Mesenteric fat pad (tissue), 1 donor: ENCODE results near the gene FGR. TPM values are rescaled to one million over a fixed set of nuclear protein-coding genes. Genes with fewer than 3 reads are reported as not detected.

ENCODE experiments used
- DNase-seq: peaks from one replicate; pipeline ENCODE4 v3.0.0-alpha.2; 2020; ENCODE audit warnings: low spot score
- total RNA-seq: library from RNA; stranded (reverse); fragmentation: NEBNext Ultra II Directional; extraction: Animal tissue kit (Norgen Biotek cat#: 25700); gene quantifications from one replicate; pipeline ENCODE4 v1.2.1, GENCODE V29; 2021
- donor health status: DM: yes; HTN: yes; CAD: no.

FGR gene
- total RNA-seq, 1 donor from 2014 or later: 49.7 TPM

GRCh38 chr1:27601771-27602461 is 33.1 kb downstream of the FGR start:
- DNase-seq: no peak

GRCh38 chr1:27601321-27601770 is 33.6 kb downstream of the FGR start:
- no peak for DNase-seq

- no peak for DNase-seq
These were observed 34.3 kb downstream of the FGR start for GRCh38 chr1:27600498-27601175.

GRCh38 chr1:27599605-27600497 is 35.1 kb downstream of the FGR start:
- DNase-seq: no peak

GRCh38 chr1:27598902-27599528 is 36.0 kb downstream of the FGR start:
- no peak for DNase-seq

GRCh38 chr1:27598295-27598687 is 36.7 kb downstream of the FGR start:
- DNase-seq: no peak

- DNase-seq: no peak
These were observed 37.3 kb downstream of the FGR start for GRCh38 chr1:27597516-27598294.

GRCh38 chr1:27596986-27597385 is 38.0 kb downstream of the FGR start:
- DNase-seq: no peak

GRCh38 chr1:27596261-27596660 is 38.7 kb downstream of the FGR start:
- no peak for DNase-seq

- DNase-seq: no peak
These were observed 39.4 kb downstream of the FGR start for GRCh38 chr1:27595597-27595996.

GRCh38 chr1:27594564-27595510 is 40.1 kb downstream of the FGR start:
- no peak for DNase-seq

- DNase-seq: no peak
These were observed 41.1 kb downstream of the FGR start for GRCh38 chr1:27593678-27594563.

- no peak for DNase-seq
These were observed 41.9 kb downstream of the FGR start for GRCh38 chr1:27592931-27593677.

- no peak for DNase-seq
These were observed 42.6 kb downstream of the FGR start for GRCh38 chr1:27592232-27592930.

- no peak for DNase-seq
These were observed 43.4 kb downstream of the FGR start for GRCh38 chr1:27591622-27592021.

GRCh38 chr1:27590917-27591508 is 44.0 kb downstream of the FGR start:
- no peak for DNase-seq
